H1 (cell line): ENCODE measurements around the gene ANAPC7. TPM values are rescaled to one million over a fixed set of nuclear protein-coding genes. Genes with fewer than 3 reads are reported as not detected.

Experiments used
- CTCF ChIA-PET: fragments of 300-600 bp; sonication (Branson Sonifier 250); formaldehyde crosslinking; loops from one replicate; lab custom pipeline; 2021; ENCODE audit not compliant: partially characterized antibody; lab: Charles Lee
- POLR2A ChIA-PET: fragments of 300-600 bp; sonication (Branson Sonifier 250); formaldehyde crosslinking; loops from one replicate; lab custom pipeline; 2021; ENCODE audit warnings: inconsistent platforms; ENCODE audit not compliant: partially characterized antibody; lab: Charles Lee
- DNase-seq, 2 experiments: peaks; one replicate each; pipeline versions ENCODE4 v3.0.0 to v3.0.0-alpha.2; 2010 to 2022; ENCODE audit warnings: low spot score in 2 of 2, low read depth in 1 of 2, mixed read lengths in 1 of 2
- FAIRE-seq: peaks from 2 replicates; lab custom pipeline; 2011; peaks lifted over from hg19 to GRCh38; lab: Jason Lieb, UNC
- H2AFZ ChIP-seq: 2 replicates; pipeline ENCODE4 v1.8.1; 2012; ENCODE audit warnings: low read length, inconsistent platforms
- H2AK5ac ChIP-seq: 2 replicates; pipeline ENCODE4 v1.6.1; 2013; ENCODE audit warnings: low read depth, low read length
- H2BK120ac ChIP-seq: replicated peaks from 2 replicates; pipeline ENCODE3; 2013; ENCODE audit warnings: low read depth, low read length, inconsistent platforms
- H2BK12ac ChIP-seq: 2 replicates; pipeline ENCODE4 v1.6.1; 2013; ENCODE audit warnings: low read depth, low read length
- H2BK15ac ChIP-seq: 2 replicates; pipeline ENCODE4 v1.6.1; 2013; ENCODE audit warnings: low read length
- H2BK20ac ChIP-seq: 2 replicates; pipeline ENCODE4 v1.6.1; 2013; ENCODE audit warnings: low read length
- H2BK5ac ChIP-seq: 2 replicates; pipeline ENCODE4 v1.6.1; 2013; ENCODE audit warnings: low read depth, low read length
- H3K14ac ChIP-seq: 2 replicates; pipeline ENCODE4 v1.6.1; 2013; ENCODE audit warnings: inconsistent platforms; ENCODE audit not compliant: insufficient read length
- H3K18ac ChIP-seq: 2 replicates; pipeline ENCODE4 v1.6.1; 2013; ENCODE audit warnings: low read length; ENCODE audit errors: extremely low read depth
- H3K23ac ChIP-seq: 2 replicates; pipeline ENCODE4 v1.6.1; 2013; ENCODE audit warnings: inconsistent platforms; ENCODE audit not compliant: insufficient read length
- H3K23me2 ChIP-seq: 2 replicates; pipeline ENCODE4 v1.6.1; 2013; ENCODE audit warnings: low read depth, low read length
- H3K27ac ChIP-seq: 2 replicates; pipeline ENCODE4 v1.6.1; 2011; ENCODE audit warnings: low read depth, low read length, inconsistent platforms
- H3K27me3 ChIP-seq, 4 experiments: replicated peaks in 1 of 4; 1 replicate in 1 of 4; 2 replicates in 3 of 4; pipeline versions ENCODE4 v1.6.1 to v1.8.1; 2011 to 2013; ENCODE audit warnings: low read length in 3 of 4, mild to moderate bottlenecking in 3 of 4, inconsistent platforms in 2 of 4, mixed read lengths in 2 of 4, moderate library complexity in 1 of 4; ENCODE audit not compliant: control insufficient read depth in 3 of 4, insufficient read depth in 3 of 4; ENCODE audit errors: extremely low read depth in 1 of 4
- H3K36me3 ChIP-seq, 4 experiments: 2 replicates each; pipeline versions ENCODE4 v1.6.1 to v1.8.1; 2011 to 2013; ENCODE audit warnings: mild to moderate bottlenecking in 4 of 4, low read length in 3 of 4, moderate library complexity in 2 of 4, control low read depth in 1 of 4, inconsistent platforms in 1 of 4; ENCODE audit not compliant: insufficient read depth in 4 of 4, control insufficient read depth in 2 of 4
- H3K4ac ChIP-seq: replicated peaks from 2 replicates; pipeline ENCODE3; 2013; ENCODE audit warnings: low read length, low read depth, mixed read lengths, inconsistent platforms; ENCODE audit not compliant: insufficient read length
- H3K4me1 ChIP-seq, 4 experiments: replicated peaks in 1 of 4; 1 replicate in 1 of 4; 2 replicates in 3 of 4; pipeline versions ENCODE4 v1.6.1 to v1.8.1; 2011 to 2013; ENCODE audit warnings: low read length in 3 of 4, inconsistent platforms in 2 of 4, mixed read lengths in 1 of 4; ENCODE audit not compliant: insufficient read depth in 4 of 4, control insufficient read depth in 3 of 4
- H3K4me2 ChIP-seq, 2 experiments: 2 replicates each; pipeline versions ENCODE4 v1.6.1 to v1.8.1; 2011 to 2013; ENCODE audit warnings: low read depth in 2 of 2, low read length in 2 of 2, control low read depth in 1 of 2, inconsistent platforms in 1 of 2, mild to moderate bottlenecking in 1 of 2; ENCODE audit not compliant: insufficient read depth in 1 of 2
- H3K4me3 ChIP-seq, 4 experiments: fragments of 200-600, 300-600 bp in 1 of 4; sonication (generic), shearing (Covaris generic), sonication (Bioruptor Twin) in 1 of 4; 2 replicates each; pipeline versions ENCODE4 v1.5.1 to v1.8.1; 2011 to 2016; ENCODE audit warnings: low read length in 4 of 4, low read depth in 3 of 4, control low read depth in 2 of 4, inconsistent platforms in 2 of 4, mild to moderate bottlenecking in 2 of 4, mixed read lengths in 1 of 4, moderate library complexity in 1 of 4; ENCODE audit not compliant: insufficient read depth in 2 of 4; ENCODE audit errors: extremely low read depth in 1 of 4
- H3K56ac ChIP-seq: replicated peaks from 2 replicates; pipeline ENCODE3; 2013; ENCODE audit warnings: low read depth, mild to moderate bottlenecking, mixed read lengths, low read length, inconsistent platforms; ENCODE audit not compliant: insufficient read length
- H3K79me1 ChIP-seq: 2 replicates; pipeline ENCODE4 v1.6.1; 2013; ENCODE audit warnings: low read depth, low read length, control low read depth
- H3K79me2 ChIP-seq, 2 experiments: 2 replicates each; pipeline versions ENCODE4 v1.6.1 to v1.8.1; 2012 to 2013; ENCODE audit warnings: low read length in 2 of 2, mild to moderate bottlenecking in 2 of 2, inconsistent platforms in 1 of 2; ENCODE audit not compliant: insufficient read depth in 2 of 2, control insufficient read depth in 1 of 2
- H3K9ac ChIP-seq, 4 experiments: replicated peaks in 1 of 4; 1 replicate in 1 of 4; 2 replicates in 3 of 4; pipeline versions ENCODE4 v1.6.1 to v1.8.1; 2011 to 2013; ENCODE audit warnings: low read depth in 3 of 4, low read length in 3 of 4, control low read depth in 2 of 4, mild to moderate bottlenecking in 2 of 4, moderate library complexity in 2 of 4, inconsistent platforms in 1 of 4; ENCODE audit errors: extremely low read depth in 1 of 4
- H3K9me3 ChIP-seq, 2 experiments: 2 replicates each; pipeline versions ENCODE4 v1.6.1 to v1.8.1; 2012 to 2013; ENCODE audit warnings: mild to moderate bottlenecking in 2 of 2, moderate library complexity in 2 of 2, control low read depth in 1 of 2, inconsistent platforms in 1 of 2, low read depth in 1 of 2, low read length in 1 of 2, mixed read lengths in 1 of 2; ENCODE audit not compliant: insufficient read depth in 2 of 2
- H4K20me1 ChIP-seq, 2 experiments: replicated peaks in 1 of 2; 2 replicates each; pipeline versions ENCODE3 to v1.8.1; 2011 to 2013; ENCODE audit warnings: inconsistent platforms in 2 of 2, low read length in 2 of 2, mild to moderate bottlenecking in 1 of 2; ENCODE audit not compliant: insufficient read depth in 2 of 2, control insufficient read depth in 1 of 2
- H4K5ac ChIP-seq: 2 replicates; pipeline ENCODE4 v1.6.1; 2013; ENCODE audit warnings: low read length, low read depth, mixed read lengths, inconsistent platforms; ENCODE audit not compliant: insufficient read length
- H4K8ac ChIP-seq: 2 replicates; pipeline ENCODE4 v1.8.0; 2013; ENCODE audit warnings: mild to moderate bottlenecking, moderate library complexity, low read length, inconsistent platforms; ENCODE audit not compliant: insufficient read depth; ENCODE audit errors: extremely low read depth
- H4K91ac ChIP-seq: replicated peaks from 2 replicates; pipeline ENCODE3; 2013; ENCODE audit warnings: low read length, mixed read lengths, inconsistent platforms; ENCODE audit not compliant: insufficient read length
- NRF1 ChIP-seq: IDR thresholded peaks from 2 replicates; pipeline ENCODE4 v1.6.1; 2011; ENCODE audit warnings: mild to moderate bottlenecking, low read depth, low read length, improper control_type of control experiment
- TAF7 ChIP-seq: optimal IDR thresholded peaks from 2 replicates; pipeline ENCODE3; 2011; ENCODE audit warnings: low read depth, mild to moderate bottlenecking, inconsistent platforms, low read length, moderate library complexity, borderline replicate concordance
- WGBS, 2 experiments: shearing (Covaris generic) in 1 of 2; methylation state at CpG; one replicate each; pipeline versions ENCODE4 v1.1.6 to v1.1.7; 2013 to 2015; ENCODE audit warnings: low lambda C conversion rate in 2 of 2, mixed read lengths in 2 of 2, inconsistent platforms in 1 of 2, low coverage in 1 of 2, missing lambda C conversion rate in 1 of 2; ENCODE audit not compliant: insufficient replicate concordance in 2 of 2, insufficient coverage in 1 of 2, insufficient read length in 1 of 2; ENCODE audit errors: extremely low coverage in 1 of 2, missing lambda C conversion rate in 1 of 2; 5-methylcytosine and 5-hydroxymethylcytosine counted together
- polyA plus RNA-seq, 7 experiments: library from polyadenylated mRNA; depleted of rRNA in 3 of 7; stranded (reverse) in 5 of 7; unstranded in 2 of 7; fragments of >200 nt in 5 of 7; fragments of 200-250 nt in 2 of 7; gene quantifications; 1 replicate in 5 of 7; 2 replicates in 1 of 7; 4 replicates in 1 of 7; pipeline versions ENCODE4 v1.2.1 to v1.2.3, GENCODE V29; 2011 to 2013; ENCODE audit warnings: missing spikeins in 2 of 7, mixed read lengths in 2 of 7
- total RNA-seq: library from RNA; stranded (reverse); fragmentation: NEBNext Ultra II Directional; extraction: Animal tissue kit (Norgen Biotek cat#: 25700); gene quantifications from 2 replicates; pipeline ENCODE4 v1.2.1, GENCODE V29; 2021

Gene ANAPC7
- total and polyA plus RNA-seq, 2 of the 8 experiments (the other 6 are each of a cell fraction or from before 2014, with no cell fraction given) = 72.8 to 105 TPM

- no peaks in the 10 kb centered on the region for H3K36me3 ChIP-seq
- H3K18ac ChIP-seq = no peak overlapping the region
- H3K9me3 ChIP-seq = no peaks in the 10 kb centered on the region
- no peak for FAIRE-seq
- H2AFZ ChIP-seq = 0 out of 2 replicates have a peak overlapping the region, but pooled peaks have one; percentile 19
- no peak overlapping the region for H2BK20ac ChIP-seq
- H4K91ac ChIP-seq = no peak overlapping the region
- ChIA-PET POLR2A (interaction anchor here (1.0 to 1.3 kb wide), 2 partner anchors 10 to 55 kb away, joined by 3 to 5 read pairs; no protein-coding TSS in a partner anchor), CTCF (interaction anchor here (0.6 to 3.1 kb wide), 5 partner anchors 10 to 1010 kb away, joined by 3 to 21 read pairs (median 3); no protein-coding TSS in a partner anchor)
- no peak overlapping the region for H4K5ac ChIP-seq
- H3K4me2 ChIP-seq = no peak overlapping the region
- H4K8ac ChIP-seq = no peak overlapping the region
- no peaks in the 10 kb centered on the region for H3K27me3 ChIP-seq
- no peak overlapping the region for H2BK120ac ChIP-seq
- no peak overlapping the region for H2BK15ac ChIP-seq
- H3K23me2 ChIP-seq = no peaks in the 10 kb centered on the region
- H2BK12ac ChIP-seq = no peak overlapping the region
- 85% methylated on average over 4 of the region's 4 CpGs; no CpG with 5 or more reads in 1 of the 2 experiments for WGBS, 2 experiments
- H4K20me1 ChIP-seq = no peaks in the 10 kb centered on the region
- no peak overlapping the region for H3K23ac ChIP-seq
- no peak overlapping the region for H3K4me3 ChIP-seq
- no peak for DNase-seq
- no peak overlapping the region for H3K14ac ChIP-seq
- H3K79me1 ChIP-seq = no peaks in the 10 kb centered on the region
- H3K4me1 ChIP-seq = peaks cover 3 to 5% (median 3%) of the 10 kb centered on the region in 4 experiments; a peak in 4 of 7 replicates
- no peak for TF ChIP-seq NRF1
- TF ChIP-seq TAF7 = no peak
- H2AK5ac ChIP-seq = no peak overlapping the region
- H3K56ac ChIP-seq = no peak overlapping the region
- H3K4ac ChIP-seq = no peak overlapping the region
- no peak overlapping the region for H3K27ac ChIP-seq
- H2BK5ac ChIP-seq = no peak overlapping the region
- H3K79me2 ChIP-seq = no peaks in the 10 kb centered on the region
- H3K9ac ChIP-seq = no peak overlapping the region
Observed at GRCh38 chr12:110421701-110422100, 18.2 kb upstream of the ANAPC7 start.
